Measurements from ENCODE around the gene ATP2C2. TPM values are rescaled to one million over a fixed set of nuclear protein-coding genes. Genes with fewer than 3 reads are reported as not detected.

ATP2C2 gene
- total and polyA plus RNA-seq, 8 donors, result 1.1 to 141 (median 4.2) TPM; not detected in 2

DNA sequence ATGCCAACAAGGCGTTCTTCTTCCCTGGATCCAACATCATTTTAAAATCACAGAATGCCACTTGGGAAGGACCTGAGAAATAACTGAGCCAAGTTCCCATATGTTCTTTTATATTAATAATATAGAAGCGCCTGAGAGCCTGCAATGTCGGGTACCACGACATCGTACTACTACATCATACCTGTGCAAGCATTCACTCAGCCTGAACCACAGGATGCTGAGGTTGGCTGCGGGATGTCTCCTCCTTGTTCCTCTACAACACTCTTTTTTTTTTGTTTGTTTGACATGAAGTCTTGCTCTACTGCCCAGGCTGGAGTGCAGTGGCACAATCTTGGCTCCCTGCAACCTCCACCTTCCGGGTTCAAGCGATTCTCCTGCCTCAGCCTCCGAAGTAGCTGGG lies 2.1 kb upstream of the ATP2C2 start:
- no peaks in the 10 kb centered on the region for H3K9me3 ChIP-seq
- no peak for DNase-seq
- peaks cover 0 to 49% (median 18%) of the 10 kb centered on the region in 3 donors for H3K27me3 ChIP-seq
- 87 to 94% (median 90%) methylated on average over 9 of the region's 9 CpGs for WGBS, 5 donors
- H3K4me3 ChIP-seq, result no peak overlapping the region
- TF ChIP-seq POLR2A (IDR thresholded peaks at IDR 0.05), result no peak
- no peak for TF ChIP-seq EP300 (IDR thresholded peaks at IDR 0.05)
- intact Hi-C loops (cut with DNase I; ENCODE audit: low total_unique reads), result no loop called here
- H3K36me3 ChIP-seq, result no peaks in the 10 kb centered on the region
- H3K4me1 ChIP-seq, result peaks cover 0 to 26% (median 19%) of the 10 kb centered on the region in 4 donors
- no peak overlapping the region for H3K27ac ChIP-seq

DNA sequence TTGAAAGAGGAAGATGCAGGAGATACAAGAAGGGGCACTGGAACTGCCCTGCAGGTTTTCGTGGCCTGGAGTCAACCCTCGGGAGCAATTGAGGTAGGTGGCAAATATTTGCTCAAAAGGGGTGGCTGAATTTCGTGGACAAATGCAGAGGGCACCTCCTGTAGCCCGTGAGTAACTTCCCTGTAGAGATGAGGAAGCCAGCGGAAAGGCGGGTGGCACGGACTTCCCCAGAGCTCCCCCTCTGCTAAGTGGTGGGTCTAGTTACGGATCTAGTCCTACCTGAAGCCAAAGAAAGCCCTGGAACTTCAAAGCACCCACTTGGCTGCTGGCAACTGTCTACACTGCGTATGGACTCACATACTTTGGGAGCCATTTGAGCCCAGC lies 1.0 kb upstream of the ATP2C2 start:
- Histone ChIP-seq H3K4me3 (peak overlapping the region in 1 of 4 donors; percentile 57), H3K4me1 (peaks cover 0 to 26% (median 19%) of the 10 kb centered on the region in 4 donors), H3K27ac (peak overlapping the region in 2 of 5 donors; percentile 36 to 53), H3K27me3 (peaks cover 0 to 54% (median 18%) of the 10 kb centered on the region in 3 donors), H3K9me3 (no peaks in the 10 kb centered on the region), H3K36me3 (no peaks in the 10 kb centered on the region)
- 21 to 49% (median 25%) methylated on average over 9 of the region's 9 CpGs for WGBS, 5 donors
- DNase-seq, result peak; percentile 40 to 64
- intact Hi-C loops (cut with DNase I; ENCODE audit: low total_unique reads), result no loop called here
- TF ChIP-seq, protein P1, sequence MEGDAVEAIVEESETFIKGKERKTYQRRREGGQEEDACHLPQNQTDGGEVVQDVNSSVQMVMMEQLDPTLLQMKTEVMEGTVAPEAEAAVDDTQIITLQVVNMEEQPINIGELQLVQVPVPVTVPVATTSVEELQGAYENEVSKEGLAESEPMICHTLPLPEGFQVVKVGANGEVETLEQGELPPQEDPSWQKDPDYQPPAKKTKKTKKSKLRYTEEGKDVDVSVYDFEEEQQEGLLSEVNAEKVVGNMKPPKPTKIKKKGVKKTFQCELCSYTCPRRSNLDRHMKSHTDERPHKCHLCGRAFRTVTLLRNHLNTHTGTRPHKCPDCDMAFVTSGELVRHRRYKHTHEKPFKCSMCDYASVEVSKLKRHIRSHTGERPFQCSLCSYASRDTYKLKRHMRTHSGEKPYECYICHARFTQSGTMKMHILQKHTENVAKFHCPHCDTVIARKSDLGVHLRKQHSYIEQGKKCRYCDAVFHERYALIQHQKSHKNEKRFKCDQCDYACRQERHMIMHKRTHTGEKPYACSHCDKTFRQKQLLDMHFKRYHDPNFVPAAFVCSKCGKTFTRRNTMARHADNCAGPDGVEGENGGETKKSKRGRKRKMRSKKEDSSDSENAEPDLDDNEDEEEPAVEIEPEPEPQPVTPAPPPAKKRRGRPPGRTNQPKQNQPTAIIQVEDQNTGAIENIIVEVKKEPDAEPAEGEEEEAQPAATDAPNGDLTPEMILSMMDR (IDR thresholded peaks at IDR 0.05), result no peak
- TF ChIP-seq EP300 (IDR thresholded peaks at IDR 0.05) (no peak), POLR2AphosphoS5 (IDR thresholded peaks at IDR 0.05) (no peak), POLR2A (IDR thresholded peaks at IDR 0.05) (no peak)

DNA sequence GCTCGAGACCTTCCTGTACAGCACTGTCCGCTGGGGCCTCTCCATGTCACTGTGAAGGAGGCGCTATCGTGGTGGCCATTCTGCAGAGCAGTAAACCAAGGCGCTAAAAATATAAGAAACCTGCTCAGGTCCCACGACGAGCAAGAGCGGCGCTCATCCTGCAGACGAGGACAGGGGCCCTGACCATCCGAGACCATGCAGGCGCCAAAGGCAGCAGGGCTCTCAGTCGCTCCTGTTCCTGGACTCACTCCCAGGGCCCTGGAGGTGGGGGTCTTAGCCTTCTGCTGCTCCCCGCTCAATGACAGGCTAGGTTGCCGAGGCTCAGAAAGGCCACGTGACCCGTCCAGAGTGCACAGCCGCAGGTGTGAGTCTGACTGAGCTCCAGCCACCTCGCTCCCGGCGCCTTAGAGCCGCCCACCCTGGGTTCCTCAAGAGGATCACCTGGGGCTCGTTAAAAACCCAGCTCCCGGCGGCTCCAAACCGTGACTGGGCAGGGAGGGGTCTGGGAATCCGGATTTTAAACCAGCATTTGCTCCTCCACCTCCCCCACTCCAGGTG lies 509 bp upstream of the ATP2C2 start:
- peak overlapping the region; percentile 27 to 57 (median 37) for H3K4me3 ChIP-seq
- WGBS, 5 donors, result 21 to 29% (median 22%) methylated on average over 9 to 27 of the region's 27 CpGs
- H3K9me3 ChIP-seq, result no peaks in the 10 kb centered on the region
- peaks cover 0 to 54% (median 18%) of the 10 kb centered on the region in 3 donors for H3K27me3 ChIP-seq
- peak; percentile 44 to 64 for DNase-seq
- H3K36me3 ChIP-seq, result no peaks in the 10 kb centered on the region
- H3K27ac ChIP-seq, result peak overlapping the region in 4 of 5 donors; percentile 9 to 53 (median 42)
- TF ChIP-seq EP300 (IDR thresholded peaks at IDR 0.05) (no peak), POLR2AphosphoS5 (IDR thresholded peaks at IDR 0.05) (no peak), POLR2A (IDR thresholded peaks at IDR 0.05) (no peak)
- TF ChIP-seq, protein P1 (IDR thresholded peaks at IDR 0.05), result no peak
- H3K4me1 ChIP-seq, result peaks cover 0 to 26% (median 19%) of the 10 kb centered on the region in 4 donors
- intact Hi-C loops (cut with DNase I; ENCODE audit: low total_unique reads), result no loop called here

DNA sequence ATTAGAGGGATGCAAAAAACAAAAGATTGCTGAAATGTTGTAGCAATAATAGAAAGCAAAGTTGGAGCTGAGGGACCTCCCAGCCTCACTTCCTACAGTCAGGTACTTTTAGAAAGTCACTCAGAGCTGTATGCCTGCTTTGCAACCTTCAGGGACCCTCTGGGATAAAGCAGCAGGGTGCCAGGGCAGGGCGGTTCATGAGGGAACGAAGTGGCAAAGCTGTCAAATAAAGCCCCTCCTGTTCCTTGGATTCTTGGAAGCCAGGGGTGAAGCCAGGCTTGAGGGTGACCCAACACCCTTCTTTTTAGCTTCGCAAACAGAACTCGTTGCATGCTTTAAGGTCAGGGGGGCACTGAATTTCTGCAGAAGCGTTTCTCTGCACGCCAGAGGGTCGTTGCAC lies 767 bp downstream of the ATP2C2 start:
- 42 to 72% (median 51%) methylated on average over 7 of the region's 7 CpGs for WGBS, 5 donors
- Histone ChIP-seq H3K36me3 (no peaks in the 10 kb centered on the region), H3K4me1 (peaks cover 0 to 26% (median 19%) of the 10 kb centered on the region in 4 donors), H3K9me3 (no peaks in the 10 kb centered on the region), H3K27ac (no peak overlapping the region), H3K4me3 (peak overlapping the region in 2 of 4 donors; percentile 40 to 57), H3K27me3 (peaks cover 0 to 54% (median 18%) of the 10 kb centered on the region in 3 donors)
- TF ChIP-seq POLR2AphosphoS5 (IDR thresholded peaks at IDR 0.05) (no peak), EP300 (IDR thresholded peaks at IDR 0.05) (no peak), POLR2A (IDR thresholded peaks at IDR 0.05) (no peak)
- TF ChIP-seq, protein P1 (IDR thresholded peaks at IDR 0.05), result no peak
- intact Hi-C loops (cut with DNase I; ENCODE audit: low total_unique reads), result no loop called here
- no peak for DNase-seq
